Left lung (tissue), 10 donors: ENCODE measurements around the gene RFX2. TPM values are rescaled to one million over a fixed set of nuclear protein-coding genes. Genes with fewer than 3 reads are reported as not detected.

ENCODE experiments used
- ATAC-seq: fragments of 200-7000 bp; cut with Tn5 transposase; one replicate; pipeline ENCODE4 v1.9.1; 2020; ENCODE audit warnings: moderate library complexity
- DNase-seq, 4 donors: peaks; one replicate each; pipeline ENCODE4 v3.0.0-alpha.2; 2013 to 2020
- H3K27ac ChIP-seq, 2 donors: fragments of 200-600 bp; sonication (generic) in 1 of 2; one replicate each; pipeline versions ENCODE4 v1.5.0 to v1.8.0; 2020 to 2021
- H3K27me3 ChIP-seq, 2 donors: fragments of 200-600 bp; sonication (generic) in 1 of 2; one replicate each; pipeline versions ENCODE4 v1.5.0 to v1.8.0; 2020 to 2021
- H3K36me3 ChIP-seq, 2 donors: fragments of 200-600 bp; sonication (generic) in 1 of 2; one replicate each; pipeline versions ENCODE4 v1.5.0 to v1.8.0; 2020 to 2021
- H3K4me1 ChIP-seq, 2 donors: fragments of 200-600 bp; one replicate each; pipeline ENCODE4 v1.8.0; 2021
- H3K4me3 ChIP-seq, 2 donors: fragments of 200-600 bp; sonication (generic) in 1 of 2; one replicate each; pipeline versions ENCODE4 v1.5.0 to v1.8.0; 2020 to 2021; ENCODE audit warnings: mild to moderate bottlenecking in 1 of 2
- H3K9me3 ChIP-seq, 2 donors: fragments of 200-600 bp; sonication (generic) in 1 of 2; one replicate each; pipeline versions ENCODE4 v1.5.0 to v1.8.0; 2020 to 2021
- intact Hi-C, 2 donors: fragments of 100-400 bp; cut with DNase I; formaldehyde crosslinking; loops; one replicate each; pipeline versions ENCODE4 v1.11.2 to v1.14.2; 2022
- polyA plus RNA-seq, 6 donors: library from polyadenylated mRNA; unstranded; fragments of 120-200 nt; gene quantifications; one replicate each; pipeline ENCODE4 v1.2.1, GENCODE V29; 2013; ENCODE audit not compliant: insufficient read length in 6 of 6
- total RNA-seq, 2 donors: library from RNA; stranded (reverse); fragmentation: NEBNext Ultra II Directional; extraction: Animal tissue kit (Norgen Biotek cat#: 25700); gene quantifications; one replicate each; pipeline ENCODE4 v1.2.1, GENCODE V29; 2021
- TF ChIP-seq, protein P1 (sequence below), 2 donors: fragments of 200-600 bp; sonication (generic) in 1 of 2; IDR thresholded peaks; one replicate each; pipeline versions ENCODE4 v1.5.0 to v1.8.0; 2021; ENCODE audit warnings: antibody characterized with exemption in 2 of 2
- donor health status: DM: no; HTN: yes; CAD: no.
- donor health status: DM: no; HTN: no; CAD: no.

RFX2 gene
- total and polyA plus RNA-seq, 8 donors: 12.7 to 18.8 (median 16.5) TPM

DNA sequence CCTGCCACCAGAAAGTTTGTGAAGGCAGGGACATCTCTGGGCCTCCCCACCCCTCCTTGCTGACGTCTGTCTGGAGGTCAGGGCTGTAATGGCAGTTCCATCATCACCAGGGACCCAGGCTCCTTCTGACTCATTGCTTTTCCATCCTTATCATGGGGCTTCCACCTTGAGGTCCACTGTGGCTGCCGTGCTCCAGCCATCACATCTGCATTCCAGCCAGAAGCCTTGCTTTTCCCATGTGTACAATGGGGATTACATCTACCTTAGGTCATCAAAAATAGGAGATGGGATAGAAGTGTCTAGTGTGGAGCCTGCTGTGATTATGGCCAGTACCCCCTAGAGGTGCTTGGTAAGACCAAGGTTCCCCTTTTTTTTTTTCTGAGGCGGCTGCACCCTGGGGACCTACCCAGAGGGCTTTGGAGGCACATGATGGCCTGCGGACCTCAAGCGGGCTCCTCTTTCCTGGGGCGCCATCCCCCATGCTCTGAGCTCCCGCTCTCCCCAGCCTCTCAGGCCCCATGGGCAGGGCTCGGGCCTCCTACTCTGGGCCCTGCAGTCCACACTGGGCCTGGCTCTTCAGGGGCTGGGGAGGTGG, 119.0 kb downstream of the RFX2 start:
- Histone ChIP-seq H3K4me1 (peaks cover 11 to 26% of the 10 kb centered on the region in 2 donors), H3K9me3 (no peaks in the 10 kb centered on the region), H3K36me3 (peaks cover 0 to 21% of the 10 kb centered on the region in 2 donors), H3K27ac (no peak overlapping the region), H3K4me3 (no peak overlapping the region), H3K27me3 (no peaks in the 10 kb centered on the region)
- DNase-seq (no peak), ATAC-seq (no peak)
- intact Hi-C loops: no loop called here
- TF ChIP-seq, protein P1, sequence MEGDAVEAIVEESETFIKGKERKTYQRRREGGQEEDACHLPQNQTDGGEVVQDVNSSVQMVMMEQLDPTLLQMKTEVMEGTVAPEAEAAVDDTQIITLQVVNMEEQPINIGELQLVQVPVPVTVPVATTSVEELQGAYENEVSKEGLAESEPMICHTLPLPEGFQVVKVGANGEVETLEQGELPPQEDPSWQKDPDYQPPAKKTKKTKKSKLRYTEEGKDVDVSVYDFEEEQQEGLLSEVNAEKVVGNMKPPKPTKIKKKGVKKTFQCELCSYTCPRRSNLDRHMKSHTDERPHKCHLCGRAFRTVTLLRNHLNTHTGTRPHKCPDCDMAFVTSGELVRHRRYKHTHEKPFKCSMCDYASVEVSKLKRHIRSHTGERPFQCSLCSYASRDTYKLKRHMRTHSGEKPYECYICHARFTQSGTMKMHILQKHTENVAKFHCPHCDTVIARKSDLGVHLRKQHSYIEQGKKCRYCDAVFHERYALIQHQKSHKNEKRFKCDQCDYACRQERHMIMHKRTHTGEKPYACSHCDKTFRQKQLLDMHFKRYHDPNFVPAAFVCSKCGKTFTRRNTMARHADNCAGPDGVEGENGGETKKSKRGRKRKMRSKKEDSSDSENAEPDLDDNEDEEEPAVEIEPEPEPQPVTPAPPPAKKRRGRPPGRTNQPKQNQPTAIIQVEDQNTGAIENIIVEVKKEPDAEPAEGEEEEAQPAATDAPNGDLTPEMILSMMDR (IDR thresholded peaks at IDR 0.05): no peak

DNA sequence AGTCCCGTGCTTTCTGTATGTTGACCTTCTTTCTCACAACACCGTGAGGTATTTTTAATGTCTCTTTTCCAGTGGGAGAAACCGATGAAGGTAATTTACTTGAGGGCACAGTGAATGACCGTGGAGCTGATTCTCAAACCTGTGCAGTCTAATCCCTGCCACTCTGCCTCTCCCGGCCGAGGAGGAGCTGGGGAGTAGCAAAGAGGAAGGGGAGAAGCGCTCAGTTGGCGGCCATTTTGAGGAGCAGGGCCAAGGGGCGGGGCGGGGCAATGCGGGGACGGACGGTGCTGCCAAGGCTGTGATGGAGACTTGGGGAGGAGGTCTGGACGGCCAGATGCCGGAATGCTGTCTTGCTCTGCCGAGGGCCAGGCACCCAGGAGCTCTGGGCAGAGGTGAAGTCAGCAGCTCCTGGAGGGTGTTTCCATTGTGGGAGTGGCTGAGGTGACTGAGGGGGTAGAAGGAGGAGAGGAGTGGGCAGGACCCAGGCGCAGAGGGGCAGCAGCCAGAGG, 120.0 kb downstream of the RFX2 start:
- ATAC-seq (no peak), DNase-seq (no peak)
- no peaks in the 10 kb centered on the region for H3K27me3 ChIP-seq
- TF ChIP-seq, protein P1 (IDR thresholded peaks at IDR 0.05): no peak
- no peaks in the 10 kb centered on the region for H3K9me3 ChIP-seq
- H3K27ac ChIP-seq: no peak overlapping the region
- no peak overlapping the region for H3K4me3 ChIP-seq
- intact Hi-C loops: no loop called here
- peaks cover 0 to 11% of the 10 kb centered on the region in 2 donors for H3K36me3 ChIP-seq
- H3K4me1 ChIP-seq: peaks cover 11 to 26% of the 10 kb centered on the region in 2 donors

DNA sequence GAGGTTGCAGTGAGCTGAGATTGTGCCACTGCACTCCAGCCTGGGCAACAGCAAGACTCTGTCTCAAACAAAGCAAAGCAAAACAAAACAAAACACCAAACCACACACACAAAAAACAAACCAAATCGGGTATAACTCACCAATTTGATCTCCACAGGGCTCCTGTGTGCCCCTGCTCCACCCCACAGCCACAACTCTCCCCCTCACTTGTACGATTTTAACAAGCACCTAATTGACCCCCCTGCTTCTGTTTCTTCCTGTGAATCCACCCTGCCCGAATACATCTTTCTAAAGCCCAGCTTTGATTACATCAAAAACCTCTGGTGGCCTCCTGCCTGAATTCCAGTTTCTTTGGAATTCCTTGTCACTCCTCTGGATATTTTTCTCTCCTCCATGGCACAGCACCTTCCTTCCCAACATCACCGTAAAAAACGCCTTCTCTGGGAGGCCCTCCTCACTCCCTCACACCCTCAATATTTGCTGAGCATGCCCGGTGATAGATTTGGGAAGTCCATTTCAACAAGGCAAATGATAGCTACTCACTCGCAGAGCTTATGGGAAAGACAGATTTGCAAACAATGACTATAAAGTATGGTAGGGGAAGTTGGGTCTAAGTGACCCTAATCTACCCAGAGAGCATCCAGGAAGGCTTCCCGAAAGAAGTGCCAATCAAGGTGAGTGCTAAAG, 120.8 kb downstream of the RFX2 start:
- no peaks in the 10 kb centered on the region for H3K27me3 ChIP-seq
- intact Hi-C loops: no loop called here

GRCh38 chr19:5988517-5989387, 121.5 kb downstream of the RFX2 start:
- no peaks in the 10 kb centered on the region for H3K27me3 ChIP-seq
- DNase-seq (no peak), ATAC-seq (no peak)
- H3K4me1 ChIP-seq: peaks cover 11 to 19% of the 10 kb centered on the region in 2 donors
- H3K4me3 ChIP-seq: no peak overlapping the region
- H3K9me3 ChIP-seq: no peaks in the 10 kb centered on the region
- TF ChIP-seq, protein P1 (IDR thresholded peaks at IDR 0.05): no peak
- intact Hi-C loops: no loop called here
- no peak overlapping the region for H3K27ac ChIP-seq
- H3K36me3 ChIP-seq: peaks cover 0 to 6% of the 10 kb centered on the region in 2 donors

More for the DNA sequence above, 120.8 kb downstream of the RFX2 start:
- TF ChIP-seq, protein P1 (IDR thresholded peaks at IDR 0.05): no peak
- ATAC-seq (no peak), DNase-seq (no peak)
- H3K4me1 ChIP-seq: peaks cover 11 to 25% of the 10 kb centered on the region in 2 donors
- no peaks in the 10 kb centered on the region for H3K9me3 ChIP-seq
- H3K4me3 ChIP-seq: no peak overlapping the region
- H3K36me3 ChIP-seq: peaks cover 0 to 6% of the 10 kb centered on the region in 2 donors
- no peak overlapping the region for H3K27ac ChIP-seq
